Sigmoid colon (tissue), 4 donors: ENCODE data around the gene RASSF9.

Source experiments
- CTCF ChIP-seq, 4 experiments: fragments of 450-650 bp in 3 of 4; fragments of 200-600 bp in 1 of 4; IDR thresholded peaks; one replicate each; pipeline ENCODE4 v1.5.1; 2016 to 2019; ENCODE audit warnings: antibody characterized with exemption in 4 of 4, mild to moderate bottlenecking in 3 of 4, moderate library complexity in 2 of 4
- POLR2A ChIP-seq, 2 donors: fragments of 450-650 bp; IDR thresholded peaks; one replicate each; pipeline ENCODE4 v1.6.1; 2016; ENCODE audit warnings: antibody characterized with exemption in 2 of 2, mild to moderate bottlenecking in 2 of 2, moderate library complexity in 2 of 2
- POLR2AphosphoS5 ChIP-seq, 4 donors: sonication (generic); formaldehyde crosslinking; IDR thresholded peaks; one replicate each; pipeline ENCODE4 v1.6.1; 2017; ENCODE audit warnings: antibody characterized with exemption in 4 of 4

GRCh38 chr12:85865890-85866289 is 29.7 kb upstream of the RASSF9 start:
- TF ChIP-seq CTCF (IDR thresholded peaks at IDR 0.05): no peak
- no peak for TF ChIP-seq POLR2A (IDR thresholded peaks at IDR 0.05)
- TF ChIP-seq POLR2AphosphoS5 (IDR thresholded peaks at IDR 0.05): no peak
